HuH-7.5 (cell line): ENCODE data around the gene POLG.
"Not testable (repeated sequence)": the region's sequence is repeated elsewhere in the genome, so short reads cannot be mapped to it uniquely, and the experiment has no call there.

Source experiments
- DNase-seq: peaks from one replicate; pipeline ENCODE4 v3.0.0; 2011; ENCODE audit warnings: low spot score

Gene POLG

GRCh38 chr15:89278307-89278706, 56.3 kb downstream of the POLG start:
- DNase-seq: no peak

- DNase-seq: not testable (repeated sequence)
Measured at GRCh38 chr15:89277281-89277680, 57.3 kb downstream of the POLG start.
